ENCODE measurements around the gene WWOX.

Gene WWOX

DNA sequence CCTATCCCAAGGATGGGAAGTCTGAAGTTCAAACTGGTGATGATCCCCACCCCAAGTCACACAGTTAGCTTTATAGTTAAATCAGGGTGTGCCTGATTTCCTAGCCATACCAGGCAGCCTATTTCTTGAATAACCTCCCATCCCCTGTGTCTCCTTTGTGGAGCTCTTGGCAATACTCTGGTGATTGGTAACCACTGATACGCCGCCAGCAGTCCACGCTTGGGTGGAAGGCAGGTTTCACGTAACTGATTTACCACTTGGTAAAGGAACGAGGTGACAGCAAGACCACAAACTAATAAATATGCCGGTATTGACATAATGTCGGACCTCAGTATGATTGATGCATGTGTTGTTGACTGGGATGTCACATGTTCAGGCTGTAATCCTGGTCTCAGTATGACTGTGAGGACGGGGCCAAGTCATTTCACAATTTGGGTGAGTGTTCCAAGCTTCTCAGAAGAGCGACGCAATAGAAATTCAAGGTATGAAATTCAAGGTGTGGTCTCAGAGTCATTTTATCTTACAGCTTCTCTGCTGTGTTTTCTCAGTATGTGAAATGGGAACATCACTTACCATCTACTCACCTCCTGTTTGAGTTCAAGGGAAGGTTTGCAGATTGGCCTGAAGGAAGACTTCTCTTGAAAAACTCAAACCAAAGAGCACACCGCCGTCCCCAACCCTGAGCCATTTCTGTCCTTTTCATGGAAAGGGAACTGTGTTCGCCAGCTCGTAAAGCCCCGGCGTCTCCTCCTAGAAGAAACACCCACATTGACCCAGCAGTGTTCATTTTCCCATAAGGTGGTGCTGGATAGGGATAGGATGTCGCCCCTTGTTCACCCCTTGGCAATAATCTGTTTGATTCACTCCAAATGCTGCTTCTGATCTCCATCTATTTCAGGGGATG lies 678.9 kb downstream of the WWOX start:
- TF ChIP-seq, protein P1, sequence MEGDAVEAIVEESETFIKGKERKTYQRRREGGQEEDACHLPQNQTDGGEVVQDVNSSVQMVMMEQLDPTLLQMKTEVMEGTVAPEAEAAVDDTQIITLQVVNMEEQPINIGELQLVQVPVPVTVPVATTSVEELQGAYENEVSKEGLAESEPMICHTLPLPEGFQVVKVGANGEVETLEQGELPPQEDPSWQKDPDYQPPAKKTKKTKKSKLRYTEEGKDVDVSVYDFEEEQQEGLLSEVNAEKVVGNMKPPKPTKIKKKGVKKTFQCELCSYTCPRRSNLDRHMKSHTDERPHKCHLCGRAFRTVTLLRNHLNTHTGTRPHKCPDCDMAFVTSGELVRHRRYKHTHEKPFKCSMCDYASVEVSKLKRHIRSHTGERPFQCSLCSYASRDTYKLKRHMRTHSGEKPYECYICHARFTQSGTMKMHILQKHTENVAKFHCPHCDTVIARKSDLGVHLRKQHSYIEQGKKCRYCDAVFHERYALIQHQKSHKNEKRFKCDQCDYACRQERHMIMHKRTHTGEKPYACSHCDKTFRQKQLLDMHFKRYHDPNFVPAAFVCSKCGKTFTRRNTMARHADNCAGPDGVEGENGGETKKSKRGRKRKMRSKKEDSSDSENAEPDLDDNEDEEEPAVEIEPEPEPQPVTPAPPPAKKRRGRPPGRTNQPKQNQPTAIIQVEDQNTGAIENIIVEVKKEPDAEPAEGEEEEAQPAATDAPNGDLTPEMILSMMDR (IDR thresholded peaks at IDR 0.05; ENCODE audit: insufficient read depth, low read depth, low read length, missing control alignments): no peak
- no peak for DNase-seq (ENCODE audit: low read depth)

DNA sequence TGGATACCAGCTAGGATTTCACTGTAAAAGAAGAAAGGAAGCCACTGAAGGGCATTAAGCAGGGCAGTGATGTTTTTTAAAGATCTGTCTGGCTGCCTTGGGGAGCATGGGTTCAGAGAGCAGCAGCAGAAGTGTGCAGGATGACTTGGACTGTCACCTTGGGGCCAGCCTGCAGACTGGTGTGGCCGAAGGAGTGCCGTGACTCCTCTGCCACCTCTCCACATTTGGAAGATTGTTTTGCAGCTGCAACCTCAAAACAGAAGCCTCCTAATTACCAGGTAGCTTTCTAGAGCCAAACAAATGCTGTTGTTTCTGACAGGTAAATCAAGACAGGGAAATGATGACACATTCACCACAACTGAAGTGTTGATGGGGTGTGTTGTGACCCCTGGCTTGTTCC lies 681.4 kb downstream of the WWOX start:
- H3K4me3 ChIP-seq (ENCODE audit: low read length): no peak overlapping the region
- TF ChIP-seq, protein P1 (IDR thresholded peaks at IDR 0.05; ENCODE audit: insufficient read depth, low read depth, low read length, missing control alignments): no peak
- no peak for DNase-seq (ENCODE audit: low read depth)

More for the DNA sequence above, 678.9 kb downstream of the WWOX start:
- H3K4me3 ChIP-seq (ENCODE audit: low read length): no peak overlapping the region

DNA sequence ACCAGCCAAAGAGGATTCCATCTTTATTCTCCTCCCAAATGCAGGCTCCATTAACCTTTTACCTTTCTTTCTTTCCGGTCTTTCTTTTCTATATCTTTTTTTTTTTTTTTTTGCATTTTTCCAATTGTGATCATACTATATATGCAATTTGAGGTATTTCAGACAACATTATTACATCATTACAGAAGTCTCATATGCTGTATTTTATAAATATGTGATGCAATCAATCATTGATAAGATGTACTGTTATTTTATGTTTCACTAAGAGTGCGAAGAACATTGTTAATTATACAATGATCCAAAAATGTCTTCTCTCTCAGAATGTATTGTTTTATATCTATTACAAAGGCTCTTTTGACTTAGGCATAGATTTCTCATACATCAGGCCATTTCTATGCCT lies 683.1 kb downstream of the WWOX start:
- DNase-seq (ENCODE audit: low read depth): no peak
- no peak overlapping the region for H3K4me3 ChIP-seq (ENCODE audit: low read length)
- TF ChIP-seq, protein P1 (IDR thresholded peaks at IDR 0.05; ENCODE audit: insufficient read depth, low read depth, low read length, missing control alignments): no peak

DNA sequence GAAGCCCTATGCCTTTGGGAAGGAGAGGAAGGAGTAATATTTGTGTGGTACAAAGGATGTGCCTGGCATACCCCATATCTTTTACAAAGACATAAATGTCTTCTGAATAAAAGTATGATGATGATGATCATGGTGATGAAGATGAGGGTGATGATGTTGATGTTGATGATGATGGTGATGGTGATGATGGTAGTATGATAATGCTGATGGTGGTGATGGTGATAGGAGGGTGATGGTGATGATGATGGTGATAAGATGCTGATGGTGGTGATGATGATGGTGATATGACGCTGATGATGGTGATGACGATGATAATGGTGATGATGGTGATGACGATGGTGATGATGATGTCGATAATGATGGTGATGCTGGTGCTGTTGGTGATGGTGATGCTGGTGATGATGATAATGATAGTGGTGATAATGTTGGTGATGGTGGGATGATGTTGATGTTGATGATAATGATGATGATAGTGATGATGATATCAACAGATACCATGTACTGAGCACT lies 684.2 kb downstream of the WWOX start:
- no peak overlapping the region for H3K4me3 ChIP-seq (ENCODE audit: low read length)
- no peak for DNase-seq (ENCODE audit: low read depth)
- TF ChIP-seq, protein P1 (IDR thresholded peaks at IDR 0.05; ENCODE audit: insufficient read depth, low read depth, low read length, missing control alignments): no peak

DNA sequence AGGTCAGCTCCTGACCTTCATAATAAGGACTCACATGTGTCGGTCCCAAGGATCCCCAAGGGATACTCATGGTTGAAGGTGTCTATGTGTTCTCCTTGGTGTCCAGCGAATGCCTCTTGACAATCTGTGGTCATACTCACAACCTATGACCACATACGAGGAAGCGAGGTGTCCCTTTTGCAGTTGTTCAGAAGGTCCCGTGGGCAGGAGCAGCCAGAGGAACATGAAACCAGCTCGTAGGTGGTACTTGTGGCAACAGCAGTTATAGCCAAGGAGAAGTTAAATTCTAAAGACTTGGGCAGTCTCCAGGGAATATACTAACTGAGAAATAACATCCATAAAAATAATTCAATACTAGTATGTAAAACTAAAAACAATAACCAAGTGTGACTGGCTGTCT lies 685.3 kb downstream of the WWOX start:
- no peak for DNase-seq (ENCODE audit: low read depth)
- no peak overlapping the region for H3K4me3 ChIP-seq (ENCODE audit: low read length)
- TF ChIP-seq, protein P1 (IDR thresholded peaks at IDR 0.05; ENCODE audit: insufficient read depth, low read depth, low read length, missing control alignments): no peak

DNA sequence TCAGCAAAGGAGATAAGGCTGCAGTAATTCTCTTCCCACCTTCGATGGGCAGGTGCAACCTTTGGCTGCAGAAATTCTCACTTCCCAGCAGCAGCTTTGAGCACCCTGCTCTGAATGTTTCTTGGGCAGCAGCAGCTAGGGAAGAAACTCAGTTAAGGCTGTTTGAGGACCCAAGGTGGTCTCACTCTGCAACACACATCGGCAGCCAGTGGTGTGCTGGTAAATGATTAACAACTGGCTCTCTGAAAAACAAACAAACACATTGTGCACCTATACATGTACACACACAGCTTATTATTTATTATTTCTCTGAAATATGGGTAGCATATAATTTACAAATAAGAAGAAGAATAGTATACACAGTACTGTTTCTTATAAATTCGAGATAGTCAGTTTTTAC lies 685.8 kb downstream of the WWOX start:
- H3K4me3 ChIP-seq (ENCODE audit: low read length): no peak overlapping the region
- no peak for DNase-seq (ENCODE audit: low read depth)
- TF ChIP-seq, protein P1 (IDR thresholded peaks at IDR 0.05; ENCODE audit: insufficient read depth, low read depth, low read length, missing control alignments): no peak

Data from epithelial cell of esophagus (primary cell).